ENCODE measurements around the gene IL4I1.

- TF ChIP-seq CTCF (IDR thresholded peaks at IDR 0.05; ENCODE audit: low read depth, low read length, poor library complexity, severe bottlenecking): no peak
- no peak for TF ChIP-seq EZH2phosphoT487 (IDR thresholded peaks at IDR 0.05; ENCODE audit: borderline replicate concordance, low read length)
Observed at GRCh38 chr19:49858088-49858985, 38.4 kb downstream of the IL4I1 start.
